CD4-positive, alpha-beta T cell treated with Interferon gamma for 1 hour (primary cell): Measurements from ENCODE around the gene EFNA2.

Source experiments
- DNase-seq: peaks from one replicate; pipeline ENCODE4 v3.0.0-alpha.2; 2020

The EFNA2 gene

GRCh38 chr19:1260749-1261537 lies 24.7 kb upstream of the EFNA2 start:
- DNase-seq: peak; percentile 98

- DNase-seq: peak; percentile 52
These were observed 24.2 kb upstream of the EFNA2 start for GRCh38 chr19:1261538-1261797.

GRCh38 chr19:1261798-1262622 lies 23.7 kb upstream of the EFNA2 start:
- no peak for DNase-seq

- no peak for DNase-seq
These were observed 23.0 kb upstream of the EFNA2 start for GRCh38 chr19:1262623-1263123.

- peak; percentile 29 for DNase-seq
These were observed 22.5 kb upstream of the EFNA2 start for GRCh38 chr19:1263188-1263587.

- peak; percentile 66 for DNase-seq
These were observed 20.7 kb upstream of the EFNA2 start for GRCh38 chr19:1264801-1265614.

GRCh38 chr19:1265615-1266128 lies 20.0 kb upstream of the EFNA2 start:
- DNase-seq: peak; percentile 56

GRCh38 chr19:1266129-1266915 lies 19.4 kb upstream of the EFNA2 start:
- peak; percentile 89 for DNase-seq

GRCh38 chr19:1266916-1267476 lies 18.7 kb upstream of the EFNA2 start:
- DNase-seq: peak; percentile 63

- DNase-seq: no peak
These were observed 18.0 kb upstream of the EFNA2 start for GRCh38 chr19:1267477-1268225.

- DNase-seq: no peak
These were observed 17.2 kb upstream of the EFNA2 start for GRCh38 chr19:1268226-1269064.

- DNase-seq: peak; percentile 99
These were observed 16.6 kb upstream of the EFNA2 start, which contains the start of gene CIRBP for GRCh38 chr19:1269065-1269477. Gene CIRBP (plus strand): TSS chr19:1269332. CDS start chr19:1270934, 1,602 bp downstream.

GRCh38 chr19:1269478-1270212 lies 16.0 kb upstream of the EFNA2 start:
- peak; percentile 86 for DNase-seq

GRCh38 chr19:1270213-1270853 lies 15.3 kb upstream of the EFNA2 start:
- no peak for DNase-seq

GRCh38 chr19:1270854-1271527 lies 14.7 kb upstream of the EFNA2 start:
- DNase-seq: no peak

- DNase-seq: no peak
These were observed 13.9 kb upstream of the EFNA2 start for GRCh38 chr19:1271528-1272422.
